Ureter (tissue), 1 donor: ENCODE data around the gene CD300H. TPM values are rescaled to one million over a fixed set of nuclear protein-coding genes. Genes with fewer than 3 reads are reported as not detected.
A peak's percentile ranks its signal among the peaks of the same experiment; 100 is the strongest.

Experiments
- DNase-seq: peaks from one replicate; pipeline ENCODE4 v3.0.0-alpha.2; 2020; ENCODE audit warnings: low spot score
- total RNA-seq: library from RNA; stranded (reverse); gene quantifications from one replicate; pipeline ENCODE4 v1.2.4, GENCODE V29; 2023
- donor health status: DM: yes; HTN: yes; CAD: no.

Gene CD300H
- total RNA-seq, 1 donor from 2014 or later, result not detected

DNA sequence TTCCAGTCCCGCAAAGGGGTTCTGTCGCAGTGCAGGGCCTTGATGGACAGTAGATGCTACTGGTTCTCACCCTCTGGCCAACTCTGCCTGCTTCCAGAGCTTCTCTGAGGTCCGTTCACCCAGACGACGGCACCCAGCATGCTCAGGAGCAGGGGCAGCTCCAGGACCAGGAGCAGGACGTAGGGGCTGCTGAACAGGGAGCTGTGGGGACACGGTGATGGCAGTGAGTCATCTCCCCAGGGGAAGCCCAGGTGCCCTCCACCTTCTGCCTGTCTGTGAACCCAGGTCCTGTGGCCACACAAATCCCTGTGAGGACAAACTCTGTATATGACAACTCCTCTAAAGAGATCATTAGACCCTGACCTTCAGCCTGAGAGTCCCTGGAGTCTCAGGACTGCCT is 18.0 kb downstream of the CD300H start:
- DNase-seq, result no peak

DNA sequence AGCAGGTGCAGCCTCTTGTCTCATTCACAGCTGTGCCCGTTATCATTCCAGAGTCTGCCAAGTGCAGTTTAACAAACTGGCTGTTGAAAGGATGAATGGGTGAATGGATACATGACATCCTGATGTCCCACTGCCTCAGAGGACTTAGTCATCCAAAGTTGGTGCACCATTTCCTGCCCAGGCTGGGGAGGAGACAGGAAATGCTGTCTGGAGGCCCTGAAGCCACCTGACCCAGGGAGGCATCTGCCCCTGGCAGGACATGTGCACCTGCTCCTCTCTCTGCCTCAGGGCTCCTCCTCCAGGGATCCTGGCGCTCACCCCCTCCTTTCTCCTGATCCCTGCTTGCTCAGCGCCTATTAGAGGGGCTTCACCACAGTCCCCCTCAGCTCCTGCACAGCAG is 19.6 kb downstream of the CD300H start:
- no peak for DNase-seq

DNA sequence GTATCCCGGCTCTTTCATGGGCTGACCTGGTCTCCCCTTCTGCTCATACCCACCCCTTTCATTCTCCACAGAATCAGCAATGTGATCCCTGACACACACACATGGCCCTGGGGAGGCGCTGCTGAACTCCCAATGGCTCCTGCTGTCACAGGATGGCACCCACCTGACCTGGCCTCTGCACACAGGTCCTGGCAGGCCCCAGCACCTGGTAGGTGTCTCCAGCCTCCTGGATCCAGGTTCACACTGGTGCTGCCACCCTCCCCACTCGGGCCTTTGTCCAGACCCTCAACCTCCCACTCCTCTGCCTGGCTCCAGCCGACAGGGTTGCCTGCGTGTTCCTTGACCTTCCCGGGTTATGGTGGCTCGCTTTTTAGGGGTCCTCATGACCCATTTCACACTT is 20.0 kb downstream of the CD300H start:
- no peak for DNase-seq

DNA sequence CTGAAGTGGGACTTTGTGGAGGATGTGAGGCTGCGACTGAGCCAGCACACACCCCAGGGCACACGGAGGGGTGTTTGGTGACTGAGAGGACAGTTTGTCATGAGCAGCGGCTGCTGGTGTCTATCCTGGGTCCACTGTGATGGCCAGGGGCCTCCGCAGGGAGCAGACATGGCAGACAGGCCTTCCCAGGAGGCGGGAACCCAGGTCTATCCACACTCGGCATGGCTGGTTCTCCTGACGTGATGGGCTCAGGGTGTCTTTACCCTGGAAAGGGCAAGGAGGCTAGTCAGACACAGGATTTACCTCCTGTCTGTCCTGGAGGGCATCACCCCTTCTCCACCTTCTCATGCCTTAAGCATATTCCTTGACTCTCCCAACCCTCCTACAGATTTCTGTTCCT is 20.7 kb downstream of the CD300H start:
- DNase-seq, result no peak

DNA sequence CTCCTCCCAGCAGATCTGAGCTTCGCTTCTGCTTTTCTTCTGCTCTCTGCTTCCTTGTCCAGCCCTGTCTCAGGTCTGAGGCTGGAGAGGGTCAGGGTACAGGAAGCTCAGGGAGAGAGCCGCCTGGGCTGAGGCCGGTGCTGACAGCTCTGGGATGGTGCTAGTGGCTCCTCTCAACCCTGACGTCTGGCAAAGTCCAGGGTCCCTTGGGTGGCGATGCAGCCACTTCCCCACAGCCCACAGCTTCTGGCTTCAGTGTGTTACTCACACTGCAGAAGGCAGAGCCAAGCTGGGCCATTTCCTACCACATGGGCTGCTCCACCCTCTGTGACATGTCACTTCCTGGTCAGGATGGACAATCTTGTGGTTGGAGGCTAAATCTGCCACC is 21.5 kb downstream of the CD300H start, which contains the start of gene CD300C:
Gene CD300C, minus strand, starts transcription at position 273 of the 388 bp plus-strand sequence. CDS start 333 bp downstream, outside the sequence.
- DNase-seq, result no peak

DNA sequence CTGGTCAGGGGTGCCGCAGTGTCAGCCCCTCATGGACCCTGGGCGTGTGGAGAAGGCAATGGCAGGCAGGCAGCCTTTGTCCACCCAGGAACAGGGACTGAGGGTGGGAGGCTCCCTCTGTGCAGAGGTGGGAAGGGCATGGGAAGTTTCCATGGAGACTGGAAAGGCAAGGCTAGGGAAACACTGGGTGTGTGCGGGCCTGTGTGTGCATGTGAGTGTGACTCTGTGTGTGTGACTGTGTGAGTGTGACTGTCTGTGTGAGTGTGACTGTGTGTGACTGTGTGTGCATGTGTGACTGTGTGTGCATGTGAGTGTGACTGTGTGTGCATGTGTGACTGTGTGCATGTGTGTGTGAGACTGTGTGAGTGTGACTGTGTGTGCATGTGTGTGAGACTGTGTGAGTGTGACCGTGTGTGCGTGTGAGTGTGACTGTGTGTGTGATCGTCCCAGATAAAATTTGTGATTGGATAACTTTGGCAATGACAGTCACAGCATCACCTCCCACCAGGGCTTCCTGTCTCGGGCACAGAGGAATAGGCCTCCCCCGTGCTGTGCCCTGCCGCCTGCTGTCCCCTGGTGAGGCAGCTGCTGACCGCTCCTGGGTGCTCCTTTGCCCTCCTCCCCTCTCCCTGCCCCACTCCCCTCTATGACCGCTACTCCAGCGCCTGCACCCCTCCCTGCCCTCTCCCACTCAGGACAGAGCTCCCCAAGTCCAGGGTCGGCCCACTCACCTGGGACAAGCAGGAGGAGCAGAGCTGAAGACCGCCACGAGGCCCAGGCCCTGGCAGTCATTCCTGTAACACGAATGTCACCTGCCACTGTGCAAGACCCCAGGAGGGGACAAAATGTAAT is 22.1 kb downstream of the CD300H start:
- no peak for DNase-seq

DNA sequence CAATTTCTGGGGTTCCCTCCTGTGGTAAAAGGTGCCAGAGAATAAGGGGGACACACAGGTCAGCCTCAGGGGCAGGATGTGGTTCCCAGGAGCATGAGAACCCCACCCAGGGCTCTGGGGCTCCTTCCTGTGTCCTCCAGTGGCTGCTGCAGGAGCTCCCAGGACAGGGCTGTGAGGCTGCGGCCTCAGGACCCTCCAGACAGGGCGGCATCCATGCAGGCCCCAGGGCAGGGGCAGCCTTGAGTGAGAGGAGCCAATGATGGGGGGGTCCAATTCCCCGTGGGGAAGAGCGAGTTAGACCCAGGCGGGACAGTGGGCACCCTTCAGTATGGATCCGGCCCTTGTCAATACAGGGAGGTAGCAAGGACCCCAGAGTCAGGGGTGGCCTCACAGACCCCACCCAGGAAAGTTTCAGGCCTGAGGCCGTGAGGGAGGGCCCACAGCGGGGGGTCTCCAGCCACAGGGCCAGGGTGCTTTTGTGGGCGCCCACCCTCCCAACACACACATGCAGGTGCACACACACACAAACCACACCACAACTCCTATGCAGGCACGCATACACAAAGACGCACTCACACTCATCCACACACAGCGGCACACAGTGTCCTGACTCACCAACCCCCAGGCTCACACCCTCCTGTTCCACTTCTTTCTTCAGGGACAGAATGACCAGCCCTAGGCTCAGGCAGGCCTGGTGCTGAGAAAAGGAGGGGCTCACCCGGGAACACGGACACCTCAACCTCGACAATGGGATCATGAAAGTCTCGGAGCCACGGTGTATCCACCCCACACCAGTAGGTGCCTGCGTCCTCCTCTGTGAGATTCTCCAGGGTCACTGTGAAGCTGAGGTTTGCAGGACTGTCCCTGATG is 23.2 kb downstream of the CD300H start:
- DNase-seq, result no peak

DNA sequence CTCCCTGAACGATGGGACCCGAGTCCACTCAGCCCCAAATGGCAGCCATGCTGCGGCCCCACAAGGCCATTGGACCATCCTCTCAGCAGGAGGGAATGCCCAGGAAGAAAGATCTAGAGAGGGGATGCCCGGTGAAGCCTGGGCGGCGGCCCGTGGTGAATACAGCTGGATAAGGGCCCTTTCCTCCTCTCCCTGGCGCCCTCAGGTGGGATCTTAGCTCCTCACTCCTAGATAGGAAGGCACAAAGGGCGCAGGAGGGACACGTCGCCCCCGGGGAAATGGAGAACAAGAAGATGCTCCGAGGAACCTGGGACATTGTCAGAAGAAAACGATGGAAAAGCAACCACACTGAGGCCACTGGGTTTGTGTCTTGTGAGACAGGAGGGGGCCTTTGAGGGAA is 23.9 kb downstream of the CD300H start:
- no peak for DNase-seq

DNA sequence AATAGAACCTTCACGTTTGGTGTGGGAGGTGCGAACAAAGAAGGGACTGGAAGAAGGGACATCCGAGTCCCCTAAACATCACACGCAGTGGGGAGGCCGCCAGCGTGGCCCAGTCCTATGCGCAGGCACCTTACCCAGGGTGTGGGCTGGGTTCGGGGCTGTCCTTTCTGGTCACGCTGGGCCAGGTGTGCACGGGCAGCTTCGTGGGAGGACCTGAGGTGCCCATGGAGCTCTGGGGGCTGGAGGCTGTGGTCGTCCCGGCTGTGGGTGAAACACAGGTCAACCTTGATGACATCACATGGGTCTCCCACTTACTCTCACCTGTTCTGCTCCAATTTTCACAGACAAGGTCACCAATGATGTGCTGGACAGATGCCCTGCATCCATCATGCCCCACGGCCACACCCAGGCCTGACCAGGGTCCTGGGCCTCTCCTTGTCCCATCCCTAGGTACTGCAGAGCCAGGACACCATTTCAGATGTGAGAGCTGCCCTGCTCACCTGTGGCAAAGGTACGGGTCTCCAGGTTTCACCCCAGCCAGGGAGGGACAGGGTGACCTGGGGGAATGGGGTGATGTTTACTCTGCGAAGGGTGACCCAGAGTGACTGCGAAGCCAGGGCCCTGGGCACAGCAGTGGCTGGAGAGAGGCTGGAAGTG is 24.5 kb downstream of the CD300H start:
- no peak for DNase-seq

DNA sequence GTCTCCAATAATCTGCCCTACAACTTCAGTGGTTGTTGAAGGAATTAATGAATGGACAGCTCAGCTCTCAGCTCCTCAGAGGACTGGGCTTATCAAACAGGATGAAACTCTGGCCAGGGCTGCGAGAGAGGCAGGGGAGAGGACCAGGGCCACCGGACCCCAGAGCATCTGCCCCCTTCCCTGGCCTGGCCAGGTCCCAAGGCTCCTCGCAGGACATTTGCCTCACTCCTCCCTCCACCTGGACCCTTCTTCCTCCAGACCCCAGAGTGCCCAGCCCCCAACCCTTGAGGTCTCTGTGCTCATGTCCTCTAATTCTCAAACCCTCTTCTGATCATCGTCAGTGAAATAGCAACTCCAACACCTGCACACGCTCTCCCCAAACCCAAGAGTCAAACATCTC is 25.1 kb downstream of the CD300H start:
- no peak for DNase-seq

DNA sequence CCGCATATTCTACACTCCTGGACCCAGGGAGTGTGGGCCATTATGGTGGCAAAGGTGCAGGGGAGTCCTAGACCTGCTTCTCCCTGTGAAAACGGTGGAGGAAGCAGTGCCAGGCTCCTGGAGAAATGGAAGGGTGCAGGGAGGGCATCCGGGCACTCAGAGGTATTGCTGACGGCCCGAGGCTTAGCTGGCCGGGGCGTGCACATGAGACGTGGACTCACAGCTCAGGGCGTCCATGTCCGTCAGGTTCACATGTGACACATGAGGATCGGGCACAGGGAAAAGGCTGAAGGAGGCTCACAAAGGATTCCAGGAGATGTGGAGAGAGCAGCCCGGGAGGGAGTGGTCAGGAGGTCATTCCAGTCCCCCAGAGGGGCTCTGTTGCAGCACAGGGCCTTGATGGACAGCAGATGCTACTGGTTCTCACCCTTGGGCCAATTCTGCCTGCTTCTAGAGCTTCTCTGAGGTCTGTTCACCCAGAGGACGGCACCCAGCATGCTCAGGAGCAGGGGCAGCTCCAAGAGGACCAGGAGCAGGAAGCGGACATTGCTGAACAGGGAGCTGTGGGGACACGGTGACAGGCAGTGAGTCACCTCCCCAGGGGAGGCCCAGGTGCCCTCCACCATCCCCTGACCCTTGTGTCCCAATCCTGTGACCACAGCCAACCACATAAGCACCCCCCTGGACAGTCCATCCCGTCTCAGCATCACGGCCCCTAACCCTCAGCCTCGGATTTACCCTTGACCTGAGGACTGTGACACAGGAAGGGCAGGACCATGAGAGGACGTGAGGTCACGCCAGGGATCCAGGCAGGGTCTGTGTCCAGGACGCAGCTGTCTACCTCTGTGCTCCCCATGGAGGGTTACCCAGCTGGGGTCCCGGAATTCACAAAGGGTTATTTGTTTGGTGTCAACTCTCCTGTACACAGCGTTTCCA is 25.9 kb downstream of the CD300H start:
- no peak for DNase-seq

DNA sequence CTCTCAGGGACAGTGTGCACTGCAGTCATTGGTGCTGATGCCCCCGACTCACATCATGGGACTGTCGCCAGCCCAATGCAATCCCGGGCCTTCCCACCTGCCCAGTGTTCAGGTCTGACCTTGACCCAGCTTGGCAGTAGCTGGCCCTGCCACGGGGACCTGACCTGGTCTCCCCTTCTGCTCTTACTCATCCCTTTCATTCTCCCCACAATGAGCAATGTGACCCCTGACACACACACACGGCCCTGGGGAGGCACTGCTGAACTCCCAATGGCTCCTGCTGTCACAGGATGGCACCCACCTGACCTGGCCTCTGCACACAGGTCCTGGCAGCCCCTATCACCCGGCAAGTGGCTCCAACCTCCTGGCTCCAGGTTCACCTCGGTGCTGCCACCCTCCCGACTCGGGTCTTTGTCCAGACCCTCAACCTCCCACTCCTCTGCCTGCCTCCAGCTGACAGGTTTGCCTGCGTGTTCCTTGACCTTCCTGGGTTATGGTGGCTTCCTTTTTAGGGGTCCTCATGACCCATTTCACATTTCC is 28.0 kb downstream of the CD300H start:
- no peak for DNase-seq

DNA sequence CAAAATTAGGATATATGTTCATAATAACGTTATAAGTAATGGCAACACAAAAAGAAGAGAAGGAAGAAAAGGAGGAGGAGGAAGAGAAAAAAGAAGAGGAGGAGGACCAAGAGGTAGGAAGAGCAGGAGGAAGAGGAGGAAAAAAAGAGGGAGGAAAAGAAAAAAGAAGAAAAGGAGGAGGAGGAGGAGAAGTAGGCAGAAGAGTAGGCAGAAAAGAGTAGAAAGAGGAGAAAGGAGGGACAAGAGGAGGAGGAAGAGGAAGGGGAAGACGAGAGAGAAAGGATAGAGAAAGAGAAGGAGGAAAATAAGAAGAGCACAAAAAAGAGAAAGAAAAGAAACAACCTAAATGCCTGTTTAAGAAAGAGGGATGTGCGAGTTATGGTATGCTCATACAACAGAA is 30.4 kb downstream of the CD300H start:
- DNase-seq, result no peak

DNA sequence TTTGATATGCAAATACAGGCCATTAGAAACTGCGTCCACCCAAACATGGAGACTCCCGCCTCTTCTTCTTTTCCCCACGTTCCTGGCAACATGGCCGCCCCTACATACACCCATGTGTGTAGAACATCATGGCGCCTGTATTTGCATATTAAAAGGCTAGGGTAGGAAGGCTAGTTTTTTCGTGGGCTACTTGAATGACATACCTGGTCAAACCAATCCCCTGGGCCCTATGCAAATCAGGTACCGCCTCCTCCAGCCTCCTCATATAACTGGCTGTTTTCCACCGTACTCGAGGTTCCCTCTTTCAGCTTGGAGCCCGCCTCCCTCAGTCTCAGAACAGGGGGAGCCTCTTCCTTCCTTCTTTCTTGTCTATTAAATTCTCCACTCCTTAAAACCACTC is 35.2 kb downstream of the CD300H start:
- DNase-seq, result peak; percentile 51

DNA sequence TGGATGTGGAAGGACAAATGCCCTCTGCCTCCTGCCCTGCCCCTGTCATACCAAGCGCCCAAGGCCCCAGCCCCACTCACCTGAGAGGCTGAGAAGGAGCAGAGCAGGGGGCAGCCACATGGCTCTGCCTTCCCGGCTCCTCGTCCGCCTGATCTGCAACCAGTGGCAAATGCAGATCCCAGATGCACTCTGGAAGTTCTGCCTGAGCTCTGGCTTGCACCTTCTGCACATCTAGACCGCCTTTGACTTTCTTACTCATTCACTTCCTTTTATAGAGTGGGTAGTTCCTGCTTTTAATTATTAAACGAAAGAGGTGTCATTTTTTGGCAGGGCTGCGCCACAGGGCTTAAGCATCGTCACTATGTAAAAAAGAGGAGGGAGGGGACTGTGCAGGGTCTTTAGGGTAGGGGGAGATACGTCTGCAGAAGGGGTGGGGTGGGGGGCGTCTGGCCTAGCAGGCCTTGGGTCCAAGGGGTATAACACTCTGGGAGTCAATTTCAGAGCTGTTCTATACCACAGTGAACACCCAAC is 36.0 kb downstream of the CD300H start, which contains the start of gene CD300LB:
Gene CD300LB, minus strand, starts transcription at position 245 of the 531 bp plus-strand sequence. Its CDS starts 125 bp downstream, at position 120.
- peak; percentile 31 for DNase-seq

DNA sequence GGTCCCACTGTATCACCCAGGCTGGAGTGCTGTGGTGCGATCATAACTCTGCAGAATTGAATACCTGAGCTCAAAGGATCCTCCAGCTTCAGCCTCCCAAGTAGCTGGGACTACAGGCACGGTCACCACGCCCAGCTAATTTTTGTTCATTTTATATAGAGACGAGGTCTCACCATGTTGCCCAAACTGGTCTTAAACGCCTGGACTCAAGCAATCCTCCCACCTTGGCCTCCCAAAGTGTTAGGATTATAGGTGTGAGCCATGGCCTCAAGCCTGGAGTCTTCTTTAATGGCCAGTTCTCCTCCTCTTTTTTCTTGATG is 36.5 kb downstream of the CD300H start:
- no peak for DNase-seq

DNA sequence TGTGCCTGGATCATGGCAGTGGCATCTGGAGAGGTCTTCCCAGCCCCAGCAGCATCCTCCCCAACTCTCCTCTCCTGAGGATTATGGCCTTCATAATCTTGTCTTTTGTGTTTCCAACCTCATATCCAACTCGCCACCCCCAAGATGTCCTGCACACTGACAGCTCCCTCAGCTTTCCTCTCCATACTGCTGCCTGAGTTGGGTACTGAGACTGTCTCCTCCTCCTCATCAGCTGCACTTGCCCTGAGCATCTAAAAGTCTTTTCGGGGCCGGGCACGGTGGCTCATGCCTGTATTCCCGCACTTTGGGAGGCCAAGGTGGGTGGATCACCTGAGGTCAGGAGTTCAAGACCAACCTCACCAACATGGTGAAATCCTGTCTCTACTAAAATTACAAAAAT is 38.1 kb downstream of the CD300H start:
- peak; percentile 35 for DNase-seq

DNA sequence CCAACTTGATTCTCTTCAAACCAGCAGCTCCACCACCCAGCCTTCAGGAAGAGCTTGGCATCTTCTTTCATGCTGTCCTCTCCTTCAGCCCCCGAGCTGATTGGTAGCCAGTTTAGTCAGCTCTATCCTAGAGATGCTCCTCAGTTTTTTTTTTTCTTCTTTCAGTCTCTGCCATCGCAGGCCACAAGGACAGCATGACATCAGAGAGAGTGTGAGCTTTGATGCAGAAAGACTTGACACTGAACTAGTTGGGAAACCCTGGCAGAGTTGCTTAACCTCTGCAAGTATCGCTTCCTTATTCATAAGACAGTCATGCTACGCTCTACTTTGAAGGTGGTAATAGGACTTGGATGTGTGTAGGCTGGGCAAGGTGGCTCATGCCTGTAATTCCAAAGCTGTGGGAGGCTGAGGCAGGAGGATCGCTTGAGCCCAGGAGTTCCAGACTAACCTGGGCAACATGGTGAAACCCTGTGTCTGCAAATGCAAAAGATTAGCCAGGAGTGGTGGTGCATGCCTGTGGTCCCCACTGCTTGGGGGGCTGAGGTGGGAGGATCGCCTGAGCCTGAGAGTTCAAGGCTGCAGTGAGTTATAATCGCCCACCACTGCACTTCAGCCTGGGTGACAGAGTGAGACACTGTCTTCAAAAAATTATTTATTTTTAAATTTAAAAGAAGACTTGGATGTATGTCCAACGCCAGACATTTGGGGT is 38.7 kb downstream of the CD300H start:
- DNase-seq, result peak; percentile 42

DNA sequence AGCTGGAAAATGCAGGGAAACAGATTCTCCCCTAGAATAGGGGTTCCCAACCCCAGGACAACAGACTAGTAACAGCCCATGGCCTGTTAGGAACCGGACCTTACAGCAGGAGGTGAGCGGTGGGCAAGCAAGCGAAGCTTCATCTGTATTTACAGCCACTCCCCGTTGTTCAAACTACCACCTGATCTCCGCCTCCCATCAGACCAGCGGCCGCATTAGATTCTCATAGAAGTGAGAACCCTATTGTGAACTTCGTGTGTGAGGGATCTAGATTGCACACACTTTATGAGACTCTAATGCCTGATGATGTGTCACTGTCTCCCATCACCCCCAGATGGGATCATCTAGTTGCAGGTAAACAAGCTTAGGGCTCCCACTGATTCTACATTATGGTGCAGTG is 39.6 kb downstream of the CD300H start:
- DNase-seq, result peak; percentile 7

DNA sequence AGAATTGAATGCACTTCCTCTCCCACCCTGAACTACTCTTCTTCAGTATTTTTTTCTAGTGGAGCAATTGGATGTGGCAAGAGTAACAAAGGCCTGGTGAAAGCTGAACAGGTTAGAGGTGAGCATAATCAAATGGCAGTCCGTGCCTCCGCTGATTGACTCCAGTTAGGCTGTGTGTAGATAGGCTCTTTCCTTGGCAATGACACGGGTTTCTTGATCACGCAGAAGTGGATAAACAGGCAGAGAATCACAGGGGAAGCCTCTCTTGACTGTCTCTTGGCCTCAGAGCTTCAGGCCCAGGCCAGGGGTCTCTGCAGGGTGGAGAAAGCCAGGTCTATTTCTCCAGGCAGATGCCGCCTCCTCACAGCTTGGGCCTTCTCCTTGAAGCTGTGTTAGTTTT is 40.2 kb downstream of the CD300H start:
- peak; percentile 24 for DNase-seq
